Transverse colon (tissue), 4 donors: ENCODE measurements around the gene SRRM5.

Experiments used
- CTCF ChIP-seq, 5 experiments: fragments of 200-600 bp in 3 of 5; fragments of 450-650 bp in 2 of 5; sonication (generic) in 3 of 5; IDR thresholded peaks; 1 replicate in 2 of 5; 2 replicates in 3 of 5; pipeline ENCODE4 v1.5.1; 2016 to 2017; ENCODE audit warnings: antibody characterized with exemption in 5 of 5, inconsistent platforms in 3 of 5, mild to moderate bottlenecking in 2 of 5, moderate library complexity in 1 of 5
- POLR2A ChIP-seq: fragments of 450-650 bp; IDR thresholded peaks from one replicate; pipeline ENCODE4 v1.6.1; 2016; ENCODE audit warnings: antibody characterized with exemption, mild to moderate bottlenecking, moderate library complexity
- POLR2AphosphoS5 ChIP-seq, 3 donors: sonication (generic); formaldehyde crosslinking; IDR thresholded peaks; one replicate each; pipeline ENCODE4 v1.6.1; 2016; ENCODE audit warnings: antibody characterized with exemption in 3 of 3

GRCh38 chr19:43616954-43617353 is 5.1 kb downstream of the SRRM5 start:
- TF ChIP-seq CTCF (IDR thresholded peaks at IDR 0.05) (no peak), POLR2A (no peak), POLR2AphosphoS5 (IDR thresholded peaks at IDR 0.05) (no peak)
